Thoracic aorta (tissue), 2 donors: ENCODE measurements around the gene LANCL1. TPM values are rescaled to one million over a fixed set of nuclear protein-coding genes. Genes with fewer than 3 reads are reported as not detected.

Source experiments
- ATAC-seq: fragments of 150-250 bp; one replicate; pipeline ENCODE4 v1.8.0; 2017; ENCODE audit warnings: low read depth; ENCODE audit not compliant: insufficient number of reproducible peaks, low FRiP score
- DNase-seq: peaks from one replicate; pipeline ENCODE4 v3.0.0-alpha.2; 2020; ENCODE audit warnings: low spot score
- H3K27ac ChIP-seq, 2 donors: fragments of 200-600 bp; sonication (generic); 1 replicate in 1 of 2; 2 replicates in 1 of 2; pipeline ENCODE4 v1.5.1; 2016; ENCODE audit warnings: mild to moderate bottlenecking in 2 of 2, moderate library complexity in 2 of 2
- H3K27me3 ChIP-seq: fragments of 200-600 bp; sonication (generic); replicated peaks from 2 replicates; pipeline ENCODE4 v1.6.0; 2016; ENCODE audit warnings: mild to moderate bottlenecking; ENCODE audit not compliant: insufficient read depth
- H3K36me3 ChIP-seq: fragments of 200-600 bp; sonication (generic); one replicate; pipeline ENCODE4 v1.5.1; 2016
- H3K4me1 ChIP-seq, 2 donors: fragments of 200-600 bp; sonication (generic); 1 replicate in 1 of 2; 2 replicates in 1 of 2; pipeline versions ENCODE4 v1.5.1 to v1.6.0; 2016; ENCODE audit warnings: low read depth in 2 of 2, mild to moderate bottlenecking in 1 of 2; ENCODE audit not compliant: control insufficient read depth in 1 of 2
- H3K4me3 ChIP-seq: fragments of 200-600 bp; sonication (generic); 2 replicates; pipeline ENCODE4 v1.5.1; 2016; ENCODE audit warnings: mild to moderate bottlenecking
- H3K9me3 ChIP-seq: fragments of 200-600 bp; sonication (generic); 2 replicates; pipeline ENCODE4 v1.5.1; 2016
- total RNA-seq, 2 donors: library from RNA; depleted of rRNA; stranded (reverse); fragments of >200 nt; gene quantifications; one replicate each; pipeline versions ENCODE4 v1.1.0 to v1.2.3, GENCODE V29; 2016
- TF ChIP-seq, protein P1 (sequence below): fragments of 200-600 bp; sonication (generic); IDR thresholded peaks from one replicate; pipeline ENCODE4 v1.5.1; 2019; ENCODE audit warnings: antibody characterized with exemption

The LANCL1 gene
- total RNA-seq, 2 donors from 2014 or later = 23.4 to 34.9 TPM

- Histone ChIP-seq H3K36me3 (peaks cover 6% of the 10 kb centered on the region), H3K27me3 (no peaks in the 10 kb centered on the region), H3K4me1 (no peaks in the 10 kb centered on the region), H3K27ac (no peak overlapping the region), H3K9me3 (peaks cover under 1% of the 10 kb centered on the region), H3K4me3 (no peak overlapping the region)
- DNase-seq = no peak
- TF ChIP-seq, protein P1, sequence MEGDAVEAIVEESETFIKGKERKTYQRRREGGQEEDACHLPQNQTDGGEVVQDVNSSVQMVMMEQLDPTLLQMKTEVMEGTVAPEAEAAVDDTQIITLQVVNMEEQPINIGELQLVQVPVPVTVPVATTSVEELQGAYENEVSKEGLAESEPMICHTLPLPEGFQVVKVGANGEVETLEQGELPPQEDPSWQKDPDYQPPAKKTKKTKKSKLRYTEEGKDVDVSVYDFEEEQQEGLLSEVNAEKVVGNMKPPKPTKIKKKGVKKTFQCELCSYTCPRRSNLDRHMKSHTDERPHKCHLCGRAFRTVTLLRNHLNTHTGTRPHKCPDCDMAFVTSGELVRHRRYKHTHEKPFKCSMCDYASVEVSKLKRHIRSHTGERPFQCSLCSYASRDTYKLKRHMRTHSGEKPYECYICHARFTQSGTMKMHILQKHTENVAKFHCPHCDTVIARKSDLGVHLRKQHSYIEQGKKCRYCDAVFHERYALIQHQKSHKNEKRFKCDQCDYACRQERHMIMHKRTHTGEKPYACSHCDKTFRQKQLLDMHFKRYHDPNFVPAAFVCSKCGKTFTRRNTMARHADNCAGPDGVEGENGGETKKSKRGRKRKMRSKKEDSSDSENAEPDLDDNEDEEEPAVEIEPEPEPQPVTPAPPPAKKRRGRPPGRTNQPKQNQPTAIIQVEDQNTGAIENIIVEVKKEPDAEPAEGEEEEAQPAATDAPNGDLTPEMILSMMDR = no peak
- no peak for ATAC-seq
Measured at GRCh38 chr2:210442878-210443277, 33.7 kb downstream of the LANCL1 start.

DNA sequence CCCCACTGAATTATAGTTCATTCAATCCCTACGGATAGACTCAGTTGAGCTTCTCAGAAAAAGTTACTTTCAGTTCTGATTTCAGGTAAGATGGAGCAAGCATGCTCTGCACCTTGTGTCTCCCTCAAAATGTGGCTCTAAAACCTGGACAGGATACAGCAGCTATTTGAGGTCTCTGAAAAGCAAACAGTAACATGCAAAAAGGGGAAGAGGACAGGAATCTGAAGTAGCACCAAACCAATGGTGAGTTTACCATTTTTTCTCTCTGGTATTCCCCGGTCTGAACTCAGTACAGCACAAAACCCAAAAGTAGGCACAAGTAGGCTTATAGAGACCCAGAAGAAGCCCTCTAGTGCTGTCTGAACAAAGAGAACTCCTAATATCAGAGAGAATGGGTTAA lies 34.1 kb downstream of the LANCL1 start:
- Histone ChIP-seq H3K4me1 (no peaks in the 10 kb centered on the region), H3K27me3 (no peaks in the 10 kb centered on the region), H3K36me3 (peaks cover 6% of the 10 kb centered on the region), H3K27ac (no peak overlapping the region), H3K9me3 (no peaks in the 10 kb centered on the region), H3K4me3 (no peak overlapping the region)
- ATAC-seq (no peak), DNase-seq (no peak)
- TF ChIP-seq, protein P1 = no peak

GRCh38 chr2:210440206-210440605 lies 36.4 kb downstream of the LANCL1 start:
- DNase-seq = no peak
- no peak for ATAC-seq
- no peaks in the 10 kb centered on the region for H3K9me3 ChIP-seq
- no peak overlapping the region for H3K27ac ChIP-seq
- no peaks in the 10 kb centered on the region for H3K4me1 ChIP-seq
- no peak overlapping the region for H3K4me3 ChIP-seq
- TF ChIP-seq, protein P1 = no peak
- H3K36me3 ChIP-seq = peaks cover 17% of the 10 kb centered on the region
- no peaks in the 10 kb centered on the region for H3K27me3 ChIP-seq

DNA sequence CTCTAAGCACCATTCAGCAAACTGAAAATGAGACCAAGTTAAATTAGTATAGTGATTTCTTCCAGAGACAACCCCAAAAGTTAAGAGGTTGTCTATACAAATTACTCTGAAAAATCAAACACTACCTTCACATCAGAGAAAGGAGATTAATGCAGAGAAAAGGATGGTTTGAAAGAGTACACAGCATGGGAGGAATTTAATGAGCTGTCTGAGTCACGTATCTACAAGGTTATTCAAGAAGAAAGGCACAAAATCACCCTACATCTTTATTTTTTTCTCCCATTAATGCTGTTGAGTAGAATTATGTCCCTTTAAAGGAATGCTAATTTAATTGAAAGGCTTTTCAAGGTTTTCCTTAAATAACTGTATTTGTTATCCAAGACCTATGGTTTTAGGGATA lies 41.1 kb downstream of the LANCL1 start:
- Histone ChIP-seq H3K27ac (no peak overlapping the region), H3K36me3 (peaks cover 23% of the 10 kb centered on the region), H3K27me3 (no peaks in the 10 kb centered on the region), H3K9me3 (no peaks in the 10 kb centered on the region), H3K4me1 (no peaks in the 10 kb centered on the region), H3K4me3 (no peak overlapping the region)
- TF ChIP-seq, protein P1 = no peak
- ATAC-seq = no peak
- DNase-seq = no peak

GRCh38 chr2:210432633-210433032 lies 43.9 kb downstream of the LANCL1 start:
- Histone ChIP-seq H3K9me3 (peaks cover 2% of the 10 kb centered on the region), H3K36me3 (peaks cover 18% of the 10 kb centered on the region), H3K4me1 (no peaks in the 10 kb centered on the region), H3K27me3 (no peaks in the 10 kb centered on the region), H3K27ac (no peak overlapping the region), H3K4me3 (no peak overlapping the region)
- TF ChIP-seq, protein P1 = no peak
- ATAC-seq = no peak
- no peak for DNase-seq
